HepG2 (cell line): ENCODE results near the gene ATRIP. TPM values are rescaled to one million over a fixed set of nuclear protein-coding genes. Genes with fewer than 3 reads are reported as not detected.

Experiments used
- AGO2 ChIP-seq: fragments of 200-400 bp; formaldehyde crosslinking; optimal IDR thresholded peaks from 2 replicates; pipeline ENCODE3; 2017; ENCODE audit warnings: mild to moderate bottlenecking, low read depth, low read length, moderate library complexity
- KLF6 ChIP-seq: IDR thresholded peaks from 2 replicates; pipeline ENCODE4 v1.8.0; 2016; ENCODE audit warnings: missing biosample characterization, missing genetic modification reagents
- NFIC ChIP-seq: IDR thresholded peaks from 2 replicates; pipeline ENCODE4 v1.6.1; 2012; ENCODE audit warnings: mild to moderate bottlenecking, low read length, inconsistent platforms
- PAWR ChIP-seq: sonication (generic); formaldehyde crosslinking; IDR thresholded peaks from 2 replicates; pipeline ENCODE4 v1.4.0; 2020; ENCODE audit warnings: missing genetic modification reagents, mild to moderate bottlenecking, borderline replicate concordance
- SETDB1 ChIP-seq: sonication (generic); formaldehyde crosslinking; IDR thresholded peaks from 2 replicates; pipeline ENCODE4 v1.5.1; 2020; ENCODE audit warnings: missing genetic modification reagents, mild to moderate bottlenecking, borderline replicate concordance
- ZFP41 ChIP-seq: sonication (generic); formaldehyde crosslinking; IDR thresholded peaks from 2 replicates; pipeline ENCODE4 v1.4.0; 2020; ENCODE audit warnings: mild to moderate bottlenecking, missing genetic modification reagents, borderline replicate concordance
- ZNF180 ChIP-seq: sonication (generic); formaldehyde crosslinking; IDR thresholded peaks from 2 replicates; pipeline ENCODE4 v1.4.0; 2020; ENCODE audit warnings: low read depth, missing genetic modification reagents, borderline replicate concordance
- ZNF644 ChIP-seq: IDR thresholded peaks from 2 replicates; pipeline ENCODE4 v1.6.1; 2016; ENCODE audit warnings: low read depth
- polyA plus RNA-seq, 8 experiments: library from polyadenylated mRNA; depleted of rRNA in 3 of 8; stranded (reverse) in 7 of 8; unstranded in 1 of 8; fragments of >200 nt; fragmentation: Illumina TruSeq in 4 of 8; extraction: Trizol in 4 of 8; gene quantifications; 2 replicates each; pipeline versions ENCODE4 v1.2.1 to v1.2.3, GENCODE V29; 2011 to 2016; ENCODE audit warnings: low read depth in 4 of 8, missing spikeins in 1 of 8, mixed read lengths in 1 of 8; ENCODE audit not compliant: insufficient read depth in 1 of 8
- total RNA-seq, 5 experiments: library from RNA; depleted of rRNA; stranded (reverse); fragments of >200 nt; fragmentation: Illumina TruSeq; extraction: Trizol; gene quantifications; 2 replicates each; pipeline ENCODE4 v1.2.3, GENCODE V29; 2016; ENCODE audit warnings: low read depth in 1 of 5
- TF ChIP-seq, protein P1 (sequence below): IDR thresholded peaks from 2 replicates; pipeline ENCODE4 v1.6.1; 2016; ENCODE audit warnings: low read depth, control low read depth
- TF ChIP-seq, protein P2 (sequence below): sonication (generic); formaldehyde crosslinking; IDR thresholded peaks from 2 replicates; pipeline ENCODE4 v1.4.0; 2020; ENCODE audit warnings: missing genetic modification reagents, mild to moderate bottlenecking, borderline replicate concordance

The ATRIP gene
- total and polyA plus RNA-seq, 2 of the 13 experiments (the other 11 are each of a cell fraction or from before 2014, with no cell fraction given), result 5.1 to 12.5 TPM

GRCh38 chr3:48466386-48467109, 20.0 kb downstream of the ATRIP start (continued):
- TF ChIP-seq SETDB1 (no peak), KLF6 (CRISPR knock-in tag) (no peak), ZNF644 (CRISPR knock-in tag) (no peak), NFIC (no peak), ZFP41 (CRISPR knock-in tag) (no peak), AGO2 (peak; percentile 87), ZNF180 (no peak), PAWR (CRISPR knock-in tag) (no peak)
- TF ChIP-seq, protein P1, sequence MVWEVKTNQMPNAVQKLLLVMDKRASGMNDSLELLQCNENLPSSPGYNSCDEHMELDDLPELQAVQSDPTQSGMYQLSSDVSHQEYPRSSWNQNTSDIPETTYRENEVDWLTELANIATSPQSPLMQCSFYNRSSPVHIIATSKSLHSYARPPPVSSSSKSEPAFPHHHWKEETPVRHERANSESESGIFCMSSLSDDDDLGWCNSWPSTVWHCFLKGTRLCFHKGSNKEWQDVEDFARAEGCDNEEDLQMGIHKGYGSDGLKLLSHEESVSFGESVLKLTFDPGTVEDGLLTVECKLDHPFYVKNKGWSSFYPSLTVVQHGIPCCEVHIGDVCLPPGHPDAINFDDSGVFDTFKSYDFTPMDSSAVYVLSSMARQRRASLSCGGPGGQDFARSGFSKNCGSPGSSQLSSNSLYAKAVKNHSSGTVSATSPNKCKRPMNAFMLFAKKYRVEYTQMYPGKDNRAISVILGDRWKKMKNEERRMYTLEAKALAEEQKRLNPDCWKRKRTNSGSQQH (CRISPR knock-in tag), result no peak
- TF ChIP-seq, protein P2, sequence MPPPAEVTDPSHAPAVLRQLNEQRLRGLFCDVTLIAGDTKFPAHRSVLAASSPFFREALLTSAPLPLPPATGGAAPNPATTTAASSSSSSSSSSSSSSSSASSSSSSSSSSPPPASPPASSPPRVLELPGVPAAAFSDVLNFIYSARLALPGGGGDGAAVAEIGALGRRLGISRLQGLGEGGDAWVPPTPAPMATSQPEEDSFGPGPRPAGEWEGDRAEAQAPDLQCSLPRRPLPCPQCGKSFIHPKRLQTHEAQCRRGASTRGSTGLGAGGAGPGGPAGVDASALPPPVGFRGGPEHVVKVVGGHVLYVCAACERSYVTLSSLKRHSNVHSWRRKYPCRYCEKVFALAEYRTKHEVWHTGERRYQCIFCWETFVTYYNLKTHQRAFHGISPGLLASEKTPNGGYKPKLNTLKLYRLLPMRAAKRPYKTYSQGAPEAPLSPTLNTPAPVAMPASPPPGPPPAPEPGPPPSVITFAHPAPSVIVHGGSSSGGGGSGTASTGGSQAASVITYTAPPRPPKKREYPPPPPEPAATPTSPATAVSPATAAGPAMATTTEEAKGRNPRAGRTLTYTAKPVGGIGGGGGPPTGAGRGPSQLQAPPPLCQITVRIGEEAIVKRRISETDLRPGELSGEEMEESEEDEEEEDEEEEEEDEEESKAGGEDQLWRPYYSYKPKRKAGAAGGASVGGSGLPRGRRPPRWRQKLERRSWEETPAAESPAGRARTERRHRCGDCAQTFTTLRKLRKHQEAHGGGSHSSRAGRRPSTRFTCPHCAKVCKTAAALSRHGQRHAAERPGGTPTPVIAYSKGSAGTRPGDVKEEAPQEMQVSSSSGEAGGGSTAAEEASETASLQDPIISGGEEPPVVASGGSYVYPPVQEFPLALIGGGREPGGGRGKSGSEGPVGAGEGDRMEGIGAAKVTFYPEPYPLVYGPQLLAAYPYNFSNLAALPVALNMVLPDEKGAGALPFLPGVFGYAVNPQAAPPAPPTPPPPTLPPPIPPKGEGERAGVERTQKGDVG, result 0 out of 2 replicates have a peak, but pooled peaks have one; percentile 21
